Heart left ventricle (tissue), 13 donors: Measurements from ENCODE around the gene PPFIA2.

Experiments
- POLR2A ChIP-seq, 2 donors: fragments of 450-650 bp; IDR thresholded peaks; one replicate each; pipeline ENCODE4 v1.6.1; 2017; ENCODE audit warnings: antibody characterized with exemption in 2 of 2, mild to moderate bottlenecking in 2 of 2, moderate library complexity in 2 of 2
- TF ChIP-seq, protein P1 (sequence below), 12 donors: fragments of 200-600 bp; sonication (generic) in 4 of 12; IDR thresholded peaks; one replicate each; pipeline versions ENCODE4 v1.5.0 to v1.8.0; 2018 to 2022; ENCODE audit warnings: antibody characterized with exemption in 12 of 12, mild to moderate bottlenecking in 5 of 12
- donor health status: ischemic (EF 13 %, LVEDD 7.1; RV severe dilation, severe dysfunction).
- donor health status: DM: no; HTN: yes; CAD: no.
- donor health status: DM: no; HTN: no; CAD: no.
- donor health status: ischemic (EF 25% LVEDD 6.9; RV normal size, moderate dysfunction).
- donor health status: ischemic (EF 25% LVEDD 5.7; RV mildly dilated, moderate dysfunction).
- donor health status: ischemic (EF 35%, LVEDD 5.7; RV mildly dilated, moderate dysfunction).
- donor health status: nonischemic (EF 11% LVEDD 7.7; RV severe dilation, severe dysfunction).
- donor health status: DM: yes; HTN: yes; CAD: no.
- donor health status: PGD.
- donor health status: ischemic (EF 29% LVEDD 5.4; RV normal size, mild dysfunction).
- donor health status: nonischemic (EF 23%, LVEDD 6.1; RV moderate dilation, normal function).

DNA sequence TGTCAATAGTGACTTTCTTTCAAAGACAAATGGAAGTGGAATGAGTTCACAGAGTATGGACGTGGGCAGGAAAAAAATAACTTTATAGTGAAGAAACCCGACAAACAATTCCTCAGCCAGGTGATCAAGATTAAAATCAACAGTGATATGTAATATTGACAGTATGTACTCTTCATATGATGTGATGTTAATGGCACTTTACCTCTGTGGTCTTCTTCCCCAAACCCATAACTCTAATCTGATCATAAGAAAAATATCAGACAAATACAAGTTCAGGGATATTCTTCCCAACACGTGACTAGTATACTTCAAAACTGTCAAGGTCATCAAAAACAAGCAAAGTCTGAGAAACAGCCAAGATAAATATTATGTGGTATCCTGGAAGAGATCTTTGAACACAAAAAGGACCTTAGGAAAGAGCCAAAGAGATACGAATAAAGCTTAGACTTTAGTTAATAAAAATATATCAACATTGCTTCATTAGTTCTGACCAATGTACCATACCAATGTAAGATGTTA, 215.5 kb downstream of the PPFIA2 start:
- TF ChIP-seq, protein P1, sequence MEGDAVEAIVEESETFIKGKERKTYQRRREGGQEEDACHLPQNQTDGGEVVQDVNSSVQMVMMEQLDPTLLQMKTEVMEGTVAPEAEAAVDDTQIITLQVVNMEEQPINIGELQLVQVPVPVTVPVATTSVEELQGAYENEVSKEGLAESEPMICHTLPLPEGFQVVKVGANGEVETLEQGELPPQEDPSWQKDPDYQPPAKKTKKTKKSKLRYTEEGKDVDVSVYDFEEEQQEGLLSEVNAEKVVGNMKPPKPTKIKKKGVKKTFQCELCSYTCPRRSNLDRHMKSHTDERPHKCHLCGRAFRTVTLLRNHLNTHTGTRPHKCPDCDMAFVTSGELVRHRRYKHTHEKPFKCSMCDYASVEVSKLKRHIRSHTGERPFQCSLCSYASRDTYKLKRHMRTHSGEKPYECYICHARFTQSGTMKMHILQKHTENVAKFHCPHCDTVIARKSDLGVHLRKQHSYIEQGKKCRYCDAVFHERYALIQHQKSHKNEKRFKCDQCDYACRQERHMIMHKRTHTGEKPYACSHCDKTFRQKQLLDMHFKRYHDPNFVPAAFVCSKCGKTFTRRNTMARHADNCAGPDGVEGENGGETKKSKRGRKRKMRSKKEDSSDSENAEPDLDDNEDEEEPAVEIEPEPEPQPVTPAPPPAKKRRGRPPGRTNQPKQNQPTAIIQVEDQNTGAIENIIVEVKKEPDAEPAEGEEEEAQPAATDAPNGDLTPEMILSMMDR (IDR thresholded peaks at IDR 0.05), result no peak
- no peak for TF ChIP-seq POLR2A (IDR thresholded peaks at IDR 0.05)
